NCI-H748 (cell line): ENCODE data around the gene PHETA1.
"Not testable (repeated sequence)": the region's sequence is repeated elsewhere in the genome, so short reads cannot be mapped to it uniquely, and the experiment has no call there.

ENCODE experiments used
- DNase-seq: peaks from one replicate; lab custom pipeline; 2025; ENCODE audit not compliant: unreplicated experiment; lab: John Stamatoyannopoulos, UW

The PHETA1 gene

DNA sequence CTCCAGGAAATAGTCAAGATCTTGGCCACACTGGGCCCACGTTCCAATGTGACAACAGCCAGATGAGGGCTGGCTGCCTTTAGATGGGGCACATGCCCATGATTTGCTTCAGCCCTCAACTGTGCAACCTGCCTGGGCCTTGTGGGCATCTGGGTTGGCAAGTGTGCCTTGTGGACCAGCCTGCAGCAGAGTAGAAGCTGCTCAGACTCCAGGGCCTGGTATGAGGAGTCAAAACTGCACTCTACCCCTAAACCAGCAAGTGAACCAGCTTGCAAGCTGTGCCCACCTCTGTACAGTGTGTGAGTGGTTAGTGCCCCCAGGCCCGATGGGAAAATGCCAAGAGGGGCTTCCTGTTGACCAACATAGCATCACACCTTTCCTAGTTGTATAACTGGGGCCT is 17.9 kb downstream of the PHETA1 start:
- no peak for DNase-seq

DNA sequence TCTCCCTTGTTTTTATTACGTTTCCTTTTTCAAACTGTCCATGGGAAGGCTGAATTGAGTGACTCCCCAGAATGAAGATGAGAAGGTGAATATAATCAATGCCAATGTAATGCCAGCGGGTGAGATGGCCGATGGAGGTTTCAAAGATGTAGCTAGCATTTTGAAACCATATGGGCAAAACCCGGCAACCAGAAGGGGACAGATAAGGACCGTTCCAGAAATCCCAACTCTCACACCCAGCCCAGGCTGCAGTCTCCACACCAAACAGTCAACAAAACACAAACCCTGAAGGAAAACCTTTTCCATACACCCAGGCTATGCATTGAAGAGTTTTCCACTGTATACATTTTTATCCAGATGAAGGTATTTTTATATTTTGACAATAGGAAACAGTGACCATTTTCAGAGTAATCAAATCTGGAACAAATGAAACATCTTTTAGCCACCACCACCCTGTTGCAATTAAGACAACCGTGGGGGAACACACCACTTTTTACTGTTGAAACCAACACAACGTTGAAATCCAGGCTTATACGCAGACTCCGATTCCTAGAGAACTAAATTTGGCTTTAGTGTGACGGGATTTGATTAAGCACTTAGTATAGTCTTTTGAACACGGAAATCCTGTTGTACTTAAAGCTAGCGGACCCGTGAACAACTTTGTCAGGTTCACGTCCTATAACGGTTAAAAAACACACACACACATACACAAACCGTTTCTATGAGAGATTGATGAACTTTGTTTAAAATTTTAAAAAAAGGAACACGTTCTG is 19.0 kb downstream of the PHETA1 start:
- no peak for DNase-seq

GRCh38 chr12:111349101-111349747 is 19.7 kb downstream of the PHETA1 start:
- no peak for DNase-seq

DNA sequence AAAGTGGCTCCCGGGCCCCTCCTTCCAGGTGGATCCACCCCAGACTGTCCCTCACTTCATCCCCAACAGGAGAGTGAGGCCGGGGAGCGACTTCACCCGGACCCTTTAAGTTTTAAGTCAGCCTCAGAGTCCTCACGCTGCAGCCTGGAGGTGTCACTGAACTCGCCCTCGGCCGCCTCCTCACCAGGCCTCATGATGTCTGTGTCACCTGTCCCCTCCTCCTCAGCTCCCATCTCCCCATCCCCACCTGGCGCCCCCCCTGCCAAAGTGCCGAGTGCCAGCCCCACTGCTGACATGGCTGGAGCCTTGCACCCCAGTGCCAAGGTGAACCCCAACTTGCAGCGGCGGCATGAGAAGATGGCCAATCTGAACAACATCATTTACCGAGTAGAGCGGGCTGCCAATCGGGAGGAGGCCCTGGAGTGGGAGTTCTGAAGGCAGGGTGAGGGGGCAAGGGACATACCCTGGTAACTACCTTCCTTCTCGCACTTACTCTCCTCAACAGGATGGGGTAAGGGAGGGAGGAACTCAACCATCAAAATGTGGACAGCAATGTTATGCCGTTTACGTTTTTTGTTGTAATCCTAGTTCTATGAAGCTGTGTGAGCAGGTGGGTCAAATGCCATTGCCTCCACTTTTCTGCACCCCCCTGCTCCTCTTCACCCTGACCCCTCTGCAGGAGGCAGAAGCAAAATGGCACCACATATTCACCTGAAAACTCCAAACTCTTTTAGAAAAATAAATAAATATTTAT is 20.8 kb downstream of the PHETA1 start:
- no peak for DNase-seq

GRCh38 chr12:111344254-111344875 is 24.5 kb downstream of the PHETA1 start:
- DNase-seq: no peak

GRCh38 chr12:111343181-111343580 is 25.7 kb downstream of the PHETA1 start:
- DNase-seq: no peak

- no peak for DNase-seq
Measured at GRCh38 chr12:111342376-111342775, 26.5 kb downstream of the PHETA1 start.

- DNase-seq: no peak
Measured at GRCh38 chr12:111341426-111342065, 27.3 kb downstream of the PHETA1 start.

DNA sequence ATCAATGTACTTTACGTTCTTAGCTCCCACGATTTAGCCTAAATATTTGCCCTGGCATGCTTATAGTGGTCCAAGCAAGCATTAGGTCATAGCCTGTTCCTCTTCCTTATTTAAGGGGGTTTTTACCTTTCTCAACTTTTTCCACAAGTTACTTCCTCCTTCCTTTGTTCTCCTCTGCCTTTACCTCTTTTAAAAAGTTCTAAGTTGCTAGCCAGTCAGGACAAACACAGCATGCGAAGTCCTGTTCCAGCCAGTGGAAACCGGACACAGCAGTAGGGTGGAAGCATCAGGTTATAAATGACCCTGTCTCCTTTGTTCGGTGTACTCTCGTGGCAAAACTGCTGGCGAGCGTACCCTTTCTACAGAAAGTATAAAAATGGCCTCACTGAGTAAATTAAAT is 28.2 kb downstream of the PHETA1 start:
- not testable (repeated sequence) for DNase-seq

DNA sequence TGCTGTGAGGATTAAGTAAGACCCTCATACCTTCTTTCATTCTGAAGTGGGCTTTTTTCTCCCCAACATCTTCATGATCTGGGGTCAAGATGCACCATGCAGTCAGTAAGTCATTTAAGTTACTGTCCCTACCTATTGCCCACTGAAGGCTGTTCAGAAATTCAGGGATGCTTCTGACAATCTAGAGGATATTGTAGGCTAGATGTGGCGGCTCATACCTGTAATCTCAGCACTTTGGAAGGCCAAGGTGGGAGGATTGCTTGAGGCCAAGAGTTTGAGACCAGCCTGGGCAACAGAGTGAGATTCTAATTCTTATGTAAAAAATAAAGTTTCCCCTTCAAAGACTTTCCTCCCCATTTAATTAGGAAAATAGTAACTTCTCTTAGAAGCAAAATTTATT is 28.7 kb downstream of the PHETA1 start:
- no peak for DNase-seq

GRCh38 chr12:111339321-111339938 is 29.5 kb downstream of the PHETA1 start:
- no peak for DNase-seq

DNA sequence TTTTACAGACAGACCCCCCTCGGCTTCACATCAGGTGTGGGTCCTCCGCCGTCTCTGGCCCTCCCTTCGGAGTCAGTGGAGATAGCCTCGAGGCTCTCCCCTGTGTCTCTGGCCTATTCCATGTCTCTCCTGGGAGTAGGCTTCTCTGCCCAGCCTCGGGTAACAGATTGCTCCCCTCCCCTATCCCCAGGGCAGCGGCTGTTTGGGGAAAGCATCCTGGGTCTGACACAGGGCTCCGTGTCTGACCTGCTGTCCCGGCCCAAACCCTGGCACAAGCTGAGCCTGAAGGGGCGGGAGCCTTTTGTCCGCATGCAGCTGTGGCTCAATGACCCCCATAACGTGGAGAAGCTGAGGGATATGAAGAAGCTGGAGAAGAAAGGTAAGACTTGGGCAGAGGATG is 30.8 kb downstream of the PHETA1 start:
- DNase-seq: no peak

DNA sequence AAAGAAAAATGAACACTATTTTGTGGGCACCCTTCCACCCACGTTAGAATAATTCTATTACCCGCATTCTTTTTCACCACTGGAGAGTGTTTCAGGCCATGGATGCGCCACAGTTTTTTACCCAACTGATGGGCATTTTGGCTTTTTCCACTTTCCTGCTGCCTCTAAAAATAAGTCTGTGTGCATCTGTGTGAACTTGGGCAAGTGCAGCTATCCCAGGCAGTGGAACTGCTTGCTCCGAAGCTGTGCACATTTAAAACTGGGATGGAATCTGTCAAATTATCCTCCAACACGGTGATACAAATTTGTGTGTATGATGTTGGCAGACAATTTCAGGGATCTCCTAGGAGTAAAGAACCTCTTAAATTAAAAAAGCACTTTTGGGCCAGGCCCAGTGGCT is 31.5 kb downstream of the PHETA1 start:
- DNase-seq: no peak

DNA sequence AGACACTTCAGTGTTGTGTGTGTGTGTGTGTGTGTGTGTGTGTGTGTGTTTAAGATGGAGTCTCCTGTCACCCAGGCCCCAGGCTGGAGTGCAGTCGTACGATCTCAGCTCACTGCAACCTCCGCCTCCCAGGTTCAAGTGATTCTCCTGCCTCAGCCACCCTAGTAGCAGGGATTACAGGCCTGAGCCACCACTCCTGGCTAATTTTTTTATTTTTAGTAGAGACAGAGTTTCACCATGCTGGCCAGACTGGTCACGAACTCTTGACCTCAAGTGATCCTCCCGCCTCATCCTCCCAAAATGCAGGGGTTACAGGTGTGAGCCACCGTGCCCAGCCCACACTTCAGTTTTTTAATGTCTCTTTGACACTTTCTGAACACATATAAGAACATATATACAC is 32.5 kb downstream of the PHETA1 start:
- DNase-seq: not testable (repeated sequence)

DNA sequence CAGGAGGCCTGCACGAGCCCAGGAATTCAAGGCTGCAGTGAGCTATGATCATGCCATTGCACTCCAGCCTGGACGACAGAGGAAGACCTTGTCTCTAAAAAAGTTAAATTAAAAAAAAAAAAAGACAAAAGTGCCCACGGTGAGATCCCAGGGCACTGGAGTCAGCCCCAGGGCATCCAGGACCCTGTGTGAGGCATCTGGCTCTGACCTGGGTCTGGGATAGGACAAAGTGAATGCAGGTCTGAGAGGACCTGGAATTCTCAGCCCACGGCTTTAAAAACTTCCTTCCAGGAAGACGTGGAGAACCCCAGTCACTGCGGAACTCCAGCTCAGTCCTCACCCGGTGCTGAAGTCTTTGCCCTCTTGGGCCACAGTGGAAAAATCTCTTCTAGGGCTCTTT is 33.1 kb downstream of the PHETA1 start:
- no peak for DNase-seq

- not testable (repeated sequence) for DNase-seq
Measured at GRCh38 chr12:111335301-111335700, 33.6 kb downstream of the PHETA1 start.

DNA sequence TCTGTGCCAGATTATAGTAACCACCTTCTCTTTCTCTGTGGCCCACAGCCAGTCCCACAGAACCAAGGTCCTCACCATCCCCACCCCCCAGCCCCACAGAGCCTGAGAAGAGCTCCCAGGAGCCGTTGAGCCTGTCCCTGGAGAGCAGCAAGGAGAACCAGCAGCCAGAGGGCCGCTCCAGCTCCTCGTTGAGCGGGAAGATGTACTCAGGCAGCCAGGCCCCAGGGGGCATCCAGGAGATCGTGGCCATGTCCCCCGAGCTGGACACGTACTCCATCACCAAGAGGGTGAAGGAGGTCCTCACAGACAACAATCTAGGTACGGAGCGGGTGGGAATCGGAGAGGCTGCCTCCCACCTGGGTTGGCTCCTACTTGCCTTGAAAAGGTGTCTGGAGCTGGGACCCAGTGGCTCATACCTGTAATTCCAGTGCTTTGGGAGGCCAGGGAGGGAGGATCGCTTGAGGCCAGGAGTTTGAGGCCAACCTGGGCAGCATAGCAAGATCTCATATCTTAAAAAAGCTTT is 34.4 kb downstream of the PHETA1 start:
- no peak for DNase-seq

DNA sequence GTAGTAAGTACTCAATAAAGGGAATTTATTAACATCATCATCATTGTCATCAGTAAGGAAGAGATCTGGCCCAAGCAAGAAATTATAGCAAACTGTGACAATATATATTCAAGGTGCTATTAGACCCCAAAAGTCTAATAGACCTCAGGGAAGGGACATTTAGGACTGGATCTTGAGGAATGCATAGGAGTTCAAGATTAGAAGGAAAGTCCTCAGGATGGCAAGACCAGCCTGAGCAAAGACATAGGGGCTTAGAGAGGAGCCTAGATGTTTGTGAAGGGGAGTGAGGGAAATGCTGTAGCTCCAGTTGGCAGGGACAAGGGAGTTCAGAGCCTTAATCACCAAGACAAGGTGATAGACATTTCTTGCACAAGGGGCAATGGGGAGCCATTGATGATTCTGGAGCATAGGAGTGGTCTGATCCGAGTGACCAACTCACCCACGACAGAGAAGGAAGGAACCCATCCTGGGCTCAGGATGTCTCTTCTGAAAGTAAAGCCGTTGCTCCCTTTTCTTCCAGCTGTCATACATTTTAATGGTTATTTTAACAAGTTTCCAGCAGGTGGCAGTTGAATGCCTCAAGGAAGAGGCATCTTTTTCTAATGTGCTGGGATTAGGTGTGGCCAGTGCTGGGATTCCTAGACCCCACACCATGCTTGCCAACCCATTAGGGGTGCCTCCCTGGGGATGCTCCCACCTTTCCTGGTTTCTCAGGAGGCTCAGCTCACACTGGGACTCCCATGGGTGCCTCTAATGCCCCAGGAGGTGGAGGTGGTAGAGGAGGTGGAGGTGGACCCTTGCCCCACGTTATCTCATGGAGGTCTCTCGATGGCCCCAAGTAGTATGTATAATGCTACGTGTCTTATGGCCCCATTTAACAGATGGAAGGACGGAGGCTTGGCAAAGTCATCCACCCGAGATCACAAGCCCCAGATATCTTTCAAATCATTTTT is 37.8 kb downstream of the PHETA1 start:
- DNase-seq: peak; percentile 62

GRCh38 chr12:111328138-111328537 is 40.8 kb downstream of the PHETA1 start:
- no peak for DNase-seq
